ENCODE measurements around the gene ANO3. TPM values are rescaled to one million over a fixed set of nuclear protein-coding genes. Genes with fewer than 3 reads are reported as not detected.

The ANO3 gene
- total and polyA plus RNA-seq, 2 of the 4 experiments (the other 2 are of a cell fraction): 0.02 to 0.18 TPM

GRCh38 chr11:26324270-26324669 lies 7.7 kb upstream of the ANO3 start:
- no peak overlapping the region for H2AFZ ChIP-seq (replicated peaks; ENCODE audit: low read length, poor library complexity)
- WGBS, 2 experiments (ENCODE audit: extremely low coverage in 2 of 2, insufficient read length in 1 of 2): no CpG with 5 or more reads among the region's 2 CpGs
- intact Hi-C loops (cut with micrococcal nuclease): no loop called here

More at GRCh38 chr11:26324270-26324669, 7.7 kb upstream of the ANO3 start:
- Histone ChIP-seq H3K23ac (ENCODE audit: low read depth, low read length) (no peak overlapping the region), H4K8ac (ENCODE audit: low read depth in 2 of 2, low read length in 2 of 2) (no peak overlapping the region), H3K4me3 (ENCODE audit: insufficient read depth, low read depth, low read length) (no peak overlapping the region), H3K79me1 (ENCODE audit: low read depth in 1 of 2, low read length in 2 of 2) (no peaks in the 10 kb centered on the region), H3K36me3 (ENCODE audit: control insufficient read depth, insufficient read depth, low read length) (no peaks in the 10 kb centered on the region), H2AK5ac (ENCODE audit: low read depth, low read length) (no peak overlapping the region), H3K27me3 (ENCODE audit: control insufficient read depth, insufficient read depth, low read length) (no peaks in the 10 kb centered on the region; the same call in 1 of the 2 replicates), H2BK20ac (ENCODE audit: low read depth, low read length) (no peak overlapping the region), H2BK15ac (ENCODE audit: low read depth, low read length) (no peak overlapping the region), H3K4me1 (ENCODE audit: control insufficient read depth, insufficient read depth, low read length) (no peaks in the 10 kb centered on the region), H4K91ac (ENCODE audit: insufficient read depth, low read depth, low read length) (no peak overlapping the region), H3K27ac (ENCODE audit: insufficient read depth, low read length) (no peak overlapping the region), H4K20me1 (ENCODE audit: insufficient read depth, low read length) (no peaks in the 10 kb centered on the region), H3K9ac (ENCODE audit: low read depth, low read length) (no peak overlapping the region), H3K18ac (ENCODE audit: low read depth, low read length) (no peak overlapping the region), H3K9me1 (ENCODE audit: insufficient read depth, low read length) (no peaks in the 10 kb centered on the region), H2AK9ac (replicated peaks; ENCODE audit: low read depth, low read length, poor library complexity) (no peak overlapping the region), H2BK5ac (ENCODE audit: low read depth, low read length, poor library complexity, severe bottlenecking) (no peak overlapping the region), H3K9me3 (ENCODE audit: control insufficient read depth, insufficient read depth, low read length) (no peaks in the 10 kb centered on the region), H3K14ac (replicated peaks; ENCODE audit: low read depth, low read length) (no peak overlapping the region), H4K5ac (ENCODE audit: low read depth, low read length) (no peak overlapping the region), H3K56ac (ENCODE audit: extremely low read depth, insufficient read depth, low read length) (no peak overlapping the region), H3K4me2 (ENCODE audit: low read depth, low read length) (no peak overlapping the region), H2BK120ac (ENCODE audit: low read depth, low read length) (no peak overlapping the region), H3K4ac (ENCODE audit: low read depth, low read length) (no peak overlapping the region)
- in situ Hi-C loops (cut with MboI; ENCODE audit: low sequenced_read_pairs) (no loop called here), dilution Hi-C loops (cut with HindIII; ENCODE audit: low sequenced_read_pairs, unreplicated experiment) (no loop called here)
- POLR2A ChIA-PET (ENCODE audit: unreplicated experiment): interaction anchor here (0.5 to 0.6 kb wide), 2 partner anchors 15 to 352 kb away, joined by 3 to 14 read pairs; no protein-coding TSS in a partner anchor
- no TSS peak for BruUV-seq (replicated peaks)
- TF ChIP-seq SMC3 (IDR thresholded peaks at IDR 0.05; ENCODE audit: low read depth, low read length) (no peak), RFX5 (IDR thresholded peaks at IDR 0.05; ENCODE audit: low read depth, low read length) (no peak), MAFK (IDR thresholded peaks at IDR 0.05; ENCODE audit: low read depth, low read length) (peak; percentile 46; the same call in 1 of the 2 replicates)
- CTCF ChIA-PET: no interaction called here
- ATAC-seq (ENCODE audit: low read depth) (no peak), DNase-seq (no peak)
